Endothelial cell of umbilical vein (primary cell): ENCODE data around the gene SFTPB. TPM values are rescaled to one million over a fixed set of nuclear protein-coding genes. Genes with fewer than 3 reads are reported as not detected.

ENCODE experiments used
- BruUV-seq: library from RNA; stranded (reverse); fragments of 400-500 nt; replicated peaks from 2 replicates; lab custom pipeline; 2021; lab: Mats Ljungman, UMichigan
- CTCF ChIA-PET: fragments of 300-600, 350-600 bp; sonication (Branson Sonifier 250); formaldehyde crosslinking; loops from one replicate; lab custom pipeline; 2021; ENCODE audit warnings: antibody characterized with exemption, inconsistent platforms; lab: Charles Lee
- POLR2A ChIA-PET: fragments of 300-600, 350-600 bp; sonication (Branson Sonifier 250); formaldehyde crosslinking; loops from one replicate; lab custom pipeline; 2021; ENCODE audit warnings: antibody characterized with exemption, inconsistent platforms; lab: Charles Lee
- DNase-seq: peaks from one replicate; pipeline ENCODE4 v3.0.0-alpha.2; 2011; ENCODE audit warnings: low read depth, low spot score
- FAIRE-seq: peaks from 2 replicates; lab custom pipeline; 2011; peaks lifted over from hg19 to GRCh38; lab: Jason Lieb, UNC
- H2AFZ ChIP-seq: 2 replicates; pipeline ENCODE4 v1.6.0; 2012; ENCODE audit warnings: low read depth, low read length, control low read depth, inconsistent platforms
- H3K27ac ChIP-seq: 2 replicates; pipeline ENCODE4 v1.5.1; 2011; ENCODE audit warnings: low read depth, mild to moderate bottlenecking, control low read depth, low read length, moderate library complexity; ENCODE audit not compliant: insufficient read depth
- H3K27me3 ChIP-seq, 2 experiments: 2 replicates each; pipeline versions ENCODE4 v1.6.0 to v1.6.1; 2011; ENCODE audit warnings: low read length in 2 of 2, mixed read lengths in 1 of 2; ENCODE audit not compliant: control insufficient read depth in 2 of 2, insufficient read depth in 2 of 2
- H3K36me3 ChIP-seq, 2 experiments: 2 replicates in 1 of 2; 3 replicates in 1 of 2; pipeline ENCODE4 v1.5.1; 2011; ENCODE audit warnings: low read length in 2 of 2, mild to moderate bottlenecking in 1 of 2, moderate library complexity in 1 of 2; ENCODE audit not compliant: control insufficient read depth in 2 of 2, insufficient read depth in 2 of 2; ENCODE audit errors: extremely low read depth in 1 of 2
- H3K4me1 ChIP-seq: 3 replicates; pipeline ENCODE4 v1.5.1; 2011; ENCODE audit warnings: mild to moderate bottlenecking, low read length; ENCODE audit not compliant: control insufficient read depth, insufficient read depth; ENCODE audit errors: extremely low read depth
- H3K4me2 ChIP-seq: 2 replicates; pipeline ENCODE4 v1.6.1; 2011; ENCODE audit warnings: low read length, control low read depth, mixed read lengths; ENCODE audit not compliant: insufficient read depth
- H3K4me3 ChIP-seq, 3 experiments: fragments of 200-600 bp in 1 of 3; sonication (generic), shearing (Covaris generic) in 1 of 3; replicated peaks in 1 of 3; 2 replicates each; pipeline ENCODE4 v1.5.1; 2011 to 2016; ENCODE audit warnings: control low read depth in 3 of 3, low read length in 3 of 3, mild to moderate bottlenecking in 2 of 3, inconsistent platforms in 1 of 3, low read depth in 1 of 3, moderate library complexity in 1 of 3; ENCODE audit not compliant: insufficient read depth in 1 of 3
- H3K79me2 ChIP-seq: 2 replicates; pipeline ENCODE4 v1.6.0; 2012; ENCODE audit warnings: low read length, inconsistent platforms; ENCODE audit not compliant: control insufficient read depth, insufficient read depth
- H3K9ac ChIP-seq: replicated peaks from 2 replicates; pipeline ENCODE3; 2011; ENCODE audit warnings: low read length, control low read depth; ENCODE audit not compliant: insufficient read depth; ENCODE audit errors: extremely low read depth
- H3K9me1 ChIP-seq: replicated peaks from 3 replicates; pipeline ENCODE4 v1.6.0; 2011; ENCODE audit warnings: mild to moderate bottlenecking, low read length; ENCODE audit not compliant: control insufficient read depth, insufficient read depth; ENCODE audit errors: extremely low read depth
- H3K9me3 ChIP-seq: replicated peaks from 2 replicates; pipeline ENCODE4 v1.5.1; 2012; ENCODE audit warnings: low read length, inconsistent platforms; ENCODE audit not compliant: control insufficient read depth, insufficient read depth
- H4K20me1 ChIP-seq: replicated peaks from 2 replicates; pipeline ENCODE3; 2011; ENCODE audit warnings: mild to moderate bottlenecking, low read length; ENCODE audit not compliant: control insufficient read depth, insufficient read depth; ENCODE audit errors: extremely low read depth
- CTCF ChIP-seq, 2 donors: IDR thresholded peaks; 1 replicate in 1 of 2; 2 replicates in 1 of 2; pipeline ENCODE4 v1.5.1; 2011; ENCODE audit warnings: low read length in 2 of 2, mild to moderate bottlenecking in 2 of 2, moderate library complexity in 2 of 2, control low read depth in 1 of 2, inconsistent platforms in 1 of 2, low read depth in 1 of 2; ENCODE audit not compliant: insufficient read depth in 1 of 2; ENCODE audit errors: extremely low read depth in 1 of 2
- EZH2 ChIP-seq: IDR thresholded peaks from 2 replicates; pipeline ENCODE4 v1.6.1; 2012; ENCODE audit warnings: borderline replicate concordance, low read depth, mild to moderate bottlenecking, moderate library complexity, low read length, inconsistent platforms; ENCODE audit not compliant: severe bottlenecking
- FOS ChIP-seq: IDR thresholded peaks from 2 replicates; pipeline ENCODE4 v1.6.1; 2011; ENCODE audit warnings: mild to moderate bottlenecking, low read length, moderate library complexity, borderline replicate concordance; ENCODE audit not compliant: insufficient read depth
- GATA2 ChIP-seq: IDR thresholded peaks from 2 replicates; pipeline ENCODE4 v1.7.0; 2011; ENCODE audit warnings: low read depth, mild to moderate bottlenecking, moderate library complexity, mixed read lengths, low read length; ENCODE audit not compliant: insufficient read length, insufficient read depth
- JUN ChIP-seq: IDR thresholded peaks from 2 replicates; pipeline ENCODE4 v1.6.1; 2011; ENCODE audit warnings: borderline replicate concordance, low read depth; ENCODE audit not compliant: insufficient read length, insufficient read depth
- MAX ChIP-seq: IDR thresholded peaks from 2 replicates; pipeline ENCODE4 v1.6.1; 2011; ENCODE audit not compliant: insufficient read depth, insufficient read length
- MYC ChIP-seq: IDR thresholded peaks from one replicate; pipeline ENCODE4 v1.6.1; 2011; ENCODE audit warnings: mild to moderate bottlenecking, low read depth, low read length
- POLR2A ChIP-seq: IDR thresholded peaks from 2 replicates; pipeline ENCODE4 v1.6.1; 2012; ENCODE audit warnings: low read depth, mild to moderate bottlenecking, control low read depth, low read length
- POLR2AphosphoS5 ChIP-seq: IDR thresholded peaks from 2 replicates; pipeline ENCODE4 v1.6.1; 2012; ENCODE audit warnings: low read depth, mild to moderate bottlenecking, control low read depth, low read length, moderate library complexity; ENCODE audit not compliant: insufficient read depth
- dilution Hi-C: fragments of 300-500 bp; cut with MboI; formaldehyde crosslinking; loops from one replicate; pipeline ENCODE4 v1.15.0; 2019; ENCODE audit warnings: low sequenced_read_pairs; ENCODE audit not compliant: extremely low pct_ligation_motif_present
- intact Hi-C: fragments of 100-400 bp; cut with micrococcal nuclease; formaldehyde crosslinking; loops from one replicate; pipeline ENCODE4 v1.10.0; 2022
- polyA plus RNA-seq, 4 experiments: library from polyadenylated mRNA; depleted of rRNA in 3 of 4; stranded (reverse) in 3 of 4; unstranded in 1 of 4; fragments of >200 nt; gene quantifications; 2 replicates each; pipeline versions ENCODE4 v1.2.1 to v1.2.3, GENCODE V29; 2011 to 2012; ENCODE audit warnings: missing spikeins in 1 of 4
- total RNA-seq: library from RNA; stranded (reverse); gene quantifications from 2 replicates; pipeline ENCODE4 v1.2.3, GENCODE V29; 2021

Gene SFTPB
- total and polyA plus RNA-seq, 2 donors (not counting 3 experiments of a cell fraction or from before 2014, with no cell fraction given) = not detected

DNA sequence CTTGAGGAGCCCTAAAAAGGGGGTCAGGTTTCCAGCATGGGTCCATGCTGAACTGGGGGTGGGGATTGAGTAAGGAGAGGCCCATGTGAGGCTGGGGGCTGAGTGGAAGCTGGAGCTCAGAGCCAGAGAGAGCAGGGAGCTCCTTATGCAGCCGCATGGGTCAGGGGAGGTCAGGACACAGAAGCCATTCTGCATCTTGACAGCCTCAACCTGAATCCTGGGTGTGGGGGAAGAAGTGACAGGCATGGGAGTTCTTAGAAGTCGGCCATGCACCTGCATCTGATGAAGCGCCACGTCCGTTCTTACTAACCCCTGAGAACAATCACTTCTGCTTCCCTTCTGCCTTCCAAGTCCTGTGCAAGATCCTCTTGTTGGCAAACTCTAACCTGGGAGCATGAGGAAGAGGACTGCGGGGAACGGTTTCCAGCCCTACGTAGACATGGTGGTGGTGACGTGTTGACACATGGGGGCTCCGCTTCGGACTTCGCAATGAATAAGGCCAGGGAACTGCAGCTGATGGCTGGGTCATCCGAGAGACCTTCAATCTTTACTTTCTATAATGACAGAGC lies 48.4 kb upstream of the SFTPB start:
- CTCF ChIA-PET = interaction anchor here (1.3 to 1.6 kb wide), 5 partner anchors 9 to 98 kb away, joined by 4 to 12 read pairs (median 5); no protein-coding TSS in a partner anchor
- H3K9ac ChIP-seq = no peak overlapping the region
- H3K9me3 ChIP-seq = no peaks in the 10 kb centered on the region
- H3K9me1 ChIP-seq = no peaks in the 10 kb centered on the region
- H3K27ac ChIP-seq = no peak overlapping the region
- DNase-seq (no peak), FAIRE-seq (no peak)
- H4K20me1 ChIP-seq = no peaks in the 10 kb centered on the region
- no peaks in the 10 kb centered on the region for H3K79me2 ChIP-seq
- no TSS peak for BruUV-seq
- no peak overlapping the region for H3K4me3 ChIP-seq
- POLR2A ChIA-PET = no interaction called here
- TF ChIP-seq CTCF (IDR thresholded peaks at IDR 0.05; ENCODE audit: extremely low read depth in 1 of 2, insufficient read depth in 1 of 2, low read depth in 1 of 2, low read length in 2 of 2) (no peak), FOS (no peak), POLR2A (no peak), GATA2 (no peak), MAX (no peak), EZH2 (no peak), POLR2AphosphoS5 (no peak), MYC (no peak), JUN (no peak)
- no peak overlapping the region for H2AFZ ChIP-seq
- H3K36me3 ChIP-seq = no peaks in the 10 kb centered on the region
- no peak overlapping the region for H3K4me2 ChIP-seq
- H3K27me3 ChIP-seq = peaks cover 2 to 5% of the 10 kb centered on the region in 2 experiments
- H3K4me1 ChIP-seq = no peaks in the 10 kb centered on the region
- dilution Hi-C loops = loop anchor here (25.0 kb wide), 1 partner anchor 96 kb away; no protein-coding TSS in a partner anchor
- intact Hi-C loops = no loop called here
